B cell (primary cell): ENCODE data around the gene ZNF366. TPM values are rescaled to one million over a fixed set of nuclear protein-coding genes. Genes with fewer than 3 reads are reported as not detected.

Experiments
- ATAC-seq: fragments of 200-7000 bp; cut with Tn5 transposase; one replicate; pipeline ENCODE4 v1.10.0; 2021; ENCODE audit warnings: low read depth, mild to moderate bottlenecking, moderate number of reproducible peaks, moderate library complexity
- CTCF ChIA-PET: fragments of 350-600 bp; sonication (Branson Sonifier 250); formaldehyde crosslinking; loops from one replicate; lab custom pipeline; 2021; ENCODE audit warnings: antibody characterized with exemption, inconsistent platforms; lab: Charles Lee
- POLR2A ChIA-PET: fragments of 350-600 bp; sonication (Branson Sonifier 250); formaldehyde crosslinking; loops from one replicate; lab custom pipeline; 2021; ENCODE audit warnings: antibody characterized with exemption; lab: Charles Lee
- DNase-seq: peaks from one replicate; pipeline ENCODE4 v3.0.0; 2013
- H2AFZ ChIP-seq: 2 replicates; pipeline ENCODE4 v1.6.1; 2012; ENCODE audit warnings: mild to moderate bottlenecking, low read depth, low read length; ENCODE audit not compliant: insufficient read depth, poor library complexity, severe bottlenecking
- H3K27ac ChIP-seq, 2 donors: 1 replicate in 1 of 2; 2 replicates in 1 of 2; pipeline ENCODE4 v1.5.1; 2012 to 2013; ENCODE audit warnings: low read length in 2 of 2, mild to moderate bottlenecking in 2 of 2, moderate library complexity in 1 of 2
- H3K27me3 ChIP-seq, 4 experiments: fragments of 200-600 bp in 1 of 4; sonication (generic) in 1 of 4; replicated peaks in 1 of 4; 1 replicate in 2 of 4; 2 replicates in 2 of 4; pipeline versions ENCODE4 v1.6.1 to v1.7.0; 2013 to 2016; ENCODE audit warnings: low read length in 3 of 4, mild to moderate bottlenecking in 2 of 4, mixed read lengths in 1 of 4, moderate library complexity in 1 of 4; ENCODE audit not compliant: insufficient read depth in 4 of 4, control insufficient read depth in 3 of 4; ENCODE audit errors: control extremely low read depth in 1 of 4
- H3K36me3 ChIP-seq, 2 experiments: replicated peaks in 1 of 2; 1 replicate in 1 of 2; 2 replicates in 1 of 2; pipeline versions ENCODE4 v1.6.1 to v1.7.1; 2013; ENCODE audit warnings: low read length in 1 of 2; ENCODE audit not compliant: insufficient read depth in 2 of 2, control insufficient read depth in 1 of 2; ENCODE audit errors: control extremely low read depth in 1 of 2, extremely low read depth in 1 of 2
- H3K4me1 ChIP-seq, 2 donors: fragments of 200-600 bp in 1 of 2; sonication (generic) in 1 of 2; 1 replicate in 1 of 2; 2 replicates in 1 of 2; pipeline versions ENCODE4 v1.5.1 to v1.6.1; 2013 to 2017; ENCODE audit warnings: low read length in 2 of 2; ENCODE audit not compliant: control insufficient read depth in 2 of 2, insufficient read depth in 2 of 2
- H3K4me2 ChIP-seq: replicated peaks from 2 replicates; pipeline ENCODE3; 2012; ENCODE audit warnings: mild to moderate bottlenecking, low read depth, low read length; ENCODE audit not compliant: poor library complexity, severe bottlenecking
- H3K4me3 ChIP-seq, 5 experiments: fragments of 200-600 bp in 1 of 5; sonication (generic) in 1 of 5; 1 replicate in 3 of 5; 2 replicates in 2 of 5; pipeline versions ENCODE4 v1.5.1 to v1.7.0; 2011 to 2016; ENCODE audit warnings: low read length in 4 of 5, mild to moderate bottlenecking in 4 of 5, low read depth in 2 of 5, control low read depth in 1 of 5, moderate library complexity in 1 of 5; ENCODE audit not compliant: insufficient read depth in 1 of 5; ENCODE audit errors: control extremely low read depth in 1 of 5, extremely low read depth in 1 of 5
- H3K79me2 ChIP-seq: fragments of 200-600 bp; sonication (generic); one replicate; pipeline ENCODE4 v1.6.0; 2016; ENCODE audit warnings: low read length; ENCODE audit not compliant: control insufficient read depth, insufficient read depth
- H3K9ac ChIP-seq: fragments of 200-600 bp; sonication (generic); 2 replicates; pipeline ENCODE4 v1.6.1; 2017; ENCODE audit warnings: mild to moderate bottlenecking, low read length, moderate library complexity
- H3K9me3 ChIP-seq, 3 donors: one replicate each; pipeline versions ENCODE4 v1.6.1 to v1.7.1; 2013; ENCODE audit warnings: low read length in 2 of 3; ENCODE audit not compliant: control insufficient read depth in 2 of 3, insufficient read depth in 1 of 3; ENCODE audit errors: control extremely low read depth in 1 of 3
- H4K20me1 ChIP-seq: 2 replicates; pipeline ENCODE4 v1.6.0; 2012; ENCODE audit warnings: mild to moderate bottlenecking, low read length; ENCODE audit not compliant: insufficient read depth, control insufficient read depth, poor library complexity, severe bottlenecking
- H3K27ac Mint-ChIP-seq: one replicate; pipeline ENCODE4 v1.8.0; 2021; ENCODE audit warnings: mixed read lengths
- H3K27me3 Mint-ChIP-seq: one replicate; pipeline ENCODE4 v1.8.0; 2021; ENCODE audit warnings: mixed read lengths
- H3K4me1 Mint-ChIP-seq: one replicate; pipeline ENCODE4 v1.8.0; 2021; ENCODE audit warnings: mixed read lengths
- H3K4me3 Mint-ChIP-seq: one replicate; pipeline ENCODE4 v1.8.0; 2021; ENCODE audit warnings: mixed read lengths
- H3K9me3 Mint-ChIP-seq: one replicate; pipeline ENCODE4 v1.8.0; 2022; ENCODE audit warnings: mixed read lengths; ENCODE audit not compliant: insufficient read depth
- EZH2 ChIP-seq: IDR thresholded peaks from 2 replicates; pipeline ENCODE4 v1.6.1; 2012; ENCODE audit warnings: borderline replicate concordance, low read depth, mild to moderate bottlenecking, moderate library complexity, low read length; ENCODE audit not compliant: insufficient read depth, poor library complexity, severe bottlenecking
- WGBS: methylation state at CpG from one replicate; pipeline ENCODE4 v1.1.5; 2013; ENCODE audit warnings: missing lambda C conversion rate; ENCODE audit not compliant: insufficient coverage; 5-methylcytosine and 5-hydroxymethylcytosine counted together
- intact Hi-C: fragments of 100-400 bp; cut with micrococcal nuclease; formaldehyde crosslinking; loops from one replicate; pipeline ENCODE4 v1.10.0; 2022
- polyA plus RNA-seq: library from polyadenylated mRNA; depleted of rRNA; stranded (reverse); fragments of >200 nt; gene quantifications from 2 replicates; pipeline ENCODE4 v1.2.3, GENCODE V29; 2012
- total RNA-seq, 2 donors: library from RNA; stranded (reverse); fragments of 120-200 nt in 1 of 2; gene quantifications; 1 replicate in 1 of 2; 2 replicates in 1 of 2; pipeline versions ENCODE4 v1.2.3 to v1.2.4, GENCODE V29; 2013 to 2022
- TF ChIP-seq, protein P1 (sequence below): fragments of 200-600 bp; IDR thresholded peaks from one replicate; pipeline ENCODE4 v1.8.0; 2022; ENCODE audit warnings: antibody characterized with exemption, mild to moderate bottlenecking

ZNF366 gene
- total and polyA plus RNA-seq, 2 donors (not counting 1 experiment from before 2014, with no cell fraction given), result 0.03 TPM; not detected in 1

DNA sequence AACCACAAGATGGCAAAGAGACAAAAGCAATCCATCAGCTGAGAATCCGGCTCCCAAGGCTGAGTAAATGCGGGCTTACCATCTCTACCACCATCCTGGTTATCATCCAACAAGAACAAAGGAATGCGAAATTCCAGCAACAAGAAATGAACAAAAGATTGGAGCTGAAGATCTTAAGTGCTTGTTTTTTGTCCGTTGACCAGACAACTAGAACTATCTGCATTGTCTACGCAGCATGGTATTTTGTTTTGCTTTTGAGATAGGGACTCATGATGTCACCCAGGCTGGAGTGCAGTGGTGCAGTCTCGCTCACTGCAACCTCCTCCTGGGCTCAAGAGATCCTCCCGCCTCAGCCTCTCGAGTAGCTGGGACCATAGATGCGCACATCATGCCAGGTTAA, 88.9 kb downstream of the ZNF366 start:
- Histone ChIP-seq H3K9me3 (peaks cover 0 to 9% (median 0%) of the 10 kb centered on the region in 3 donors), H4K20me1 (no peaks in the 10 kb centered on the region), H3K36me3 (no peaks in the 10 kb centered on the region), H3K9ac (no peak overlapping the region), H3K79me2 (no peaks in the 10 kb centered on the region), H3K4me2 (no peak overlapping the region), H3K4me1 (no peaks in the 10 kb centered on the region), H3K4me3 (no peak overlapping the region), H3K27me3 (no peaks in the 10 kb centered on the region), H2AFZ (no peak overlapping the region), H3K27ac (no peak overlapping the region)
- H3K27me3 Mint-ChIP-seq, result no peaks in the 10 kb centered on the region
- POLR2A ChIA-PET, result no interaction called here
- CTCF ChIA-PET, result no interaction called here
- no peak overlapping the region for H3K27ac Mint-ChIP-seq
- no peaks in the 10 kb centered on the region for H3K4me1 Mint-ChIP-seq
- DNase-seq (no peak), ATAC-seq (no peak)
- no peak for TF ChIP-seq EZH2
- TF ChIP-seq, protein P1, sequence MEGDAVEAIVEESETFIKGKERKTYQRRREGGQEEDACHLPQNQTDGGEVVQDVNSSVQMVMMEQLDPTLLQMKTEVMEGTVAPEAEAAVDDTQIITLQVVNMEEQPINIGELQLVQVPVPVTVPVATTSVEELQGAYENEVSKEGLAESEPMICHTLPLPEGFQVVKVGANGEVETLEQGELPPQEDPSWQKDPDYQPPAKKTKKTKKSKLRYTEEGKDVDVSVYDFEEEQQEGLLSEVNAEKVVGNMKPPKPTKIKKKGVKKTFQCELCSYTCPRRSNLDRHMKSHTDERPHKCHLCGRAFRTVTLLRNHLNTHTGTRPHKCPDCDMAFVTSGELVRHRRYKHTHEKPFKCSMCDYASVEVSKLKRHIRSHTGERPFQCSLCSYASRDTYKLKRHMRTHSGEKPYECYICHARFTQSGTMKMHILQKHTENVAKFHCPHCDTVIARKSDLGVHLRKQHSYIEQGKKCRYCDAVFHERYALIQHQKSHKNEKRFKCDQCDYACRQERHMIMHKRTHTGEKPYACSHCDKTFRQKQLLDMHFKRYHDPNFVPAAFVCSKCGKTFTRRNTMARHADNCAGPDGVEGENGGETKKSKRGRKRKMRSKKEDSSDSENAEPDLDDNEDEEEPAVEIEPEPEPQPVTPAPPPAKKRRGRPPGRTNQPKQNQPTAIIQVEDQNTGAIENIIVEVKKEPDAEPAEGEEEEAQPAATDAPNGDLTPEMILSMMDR, result no peak
- WGBS, result 83% methylated on average over 7 of the region's 9 CpGs
- no peaks in the 10 kb centered on the region for H3K9me3 Mint-ChIP-seq
- H3K4me3 Mint-ChIP-seq, result no peak overlapping the region
- intact Hi-C loops, result no loop called here

DNA sequence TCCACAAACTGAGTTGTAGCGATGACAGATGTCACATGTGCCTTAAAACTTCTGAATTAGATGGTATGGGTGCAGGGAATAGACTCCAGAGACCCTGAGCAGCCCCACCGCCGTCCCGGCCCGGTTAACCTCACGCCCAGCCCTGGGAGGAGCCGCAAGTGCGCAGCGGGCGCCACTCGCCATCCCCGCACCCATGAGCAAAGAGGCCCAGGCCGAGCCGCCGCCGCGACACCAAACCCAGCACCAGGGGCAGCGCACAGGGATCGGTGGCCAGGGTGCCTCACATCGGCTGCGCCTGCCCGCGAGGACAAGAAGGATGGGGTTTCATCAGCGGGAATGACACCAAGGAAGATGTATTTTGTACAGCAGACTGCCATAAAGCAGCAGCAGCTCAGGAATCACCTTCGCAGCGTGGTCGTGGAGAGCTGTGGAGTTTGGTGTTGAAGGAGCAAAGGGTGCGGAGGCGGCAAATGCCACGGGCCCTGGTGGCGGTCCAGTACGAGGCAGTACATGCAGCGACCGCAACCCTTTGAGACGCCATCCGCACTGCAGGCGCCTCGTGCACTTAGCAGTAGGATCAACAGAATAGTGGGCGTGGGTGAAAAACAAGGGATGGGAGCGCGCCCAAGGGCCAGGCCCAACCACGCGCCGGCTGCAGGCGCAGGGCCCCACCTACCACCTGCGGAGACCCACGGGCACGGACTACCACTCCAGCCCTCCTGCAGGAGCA, 89.7 kb downstream of the ZNF366 start:
- Mint-ChIP-seq H3K4me3 (no peak overlapping the region), H3K27me3 (no peaks in the 10 kb centered on the region), H3K27ac (no peak overlapping the region), H3K9me3 (no peaks in the 10 kb centered on the region), H3K4me1 (no peaks in the 10 kb centered on the region)
- ATAC-seq (no peak), DNase-seq (no peak)
- intact Hi-C loops, result no loop called here
- no peak overlapping the region for H2AFZ ChIP-seq
- H3K9me3 ChIP-seq, result peaks cover 0 to 9% (median 0%) of the 10 kb centered on the region in 3 donors
- H3K27ac ChIP-seq, result no peak overlapping the region
- H3K9ac ChIP-seq, result no peak overlapping the region
- no peaks in the 10 kb centered on the region for H3K27me3 ChIP-seq
- no peak for TF ChIP-seq EZH2
- TF ChIP-seq, protein P1, result no peak
- ChIA-PET CTCF (no interaction called here), POLR2A (no interaction called here)
- no peaks in the 10 kb centered on the region for H3K4me1 ChIP-seq
- H3K36me3 ChIP-seq, result no peaks in the 10 kb centered on the region
- H4K20me1 ChIP-seq, result no peaks in the 10 kb centered on the region
- no peaks in the 10 kb centered on the region for H3K79me2 ChIP-seq
- H3K4me2 ChIP-seq, result no peak overlapping the region
- 94% methylated on average over 48 of the region's 48 CpGs for WGBS
- H3K4me3 ChIP-seq, result no peak overlapping the region
